GM18870 (cell line): Measurements from ENCODE around the gene MRTFB.

ENCODE experiments used
- ATAC-seq: cut with Tn5 transposase; IDR thresholded peaks from one replicate; pipeline ENCODE4 v1.9.1; 2021; ENCODE audit warnings: moderate library complexity; ENCODE audit not compliant: unreplicated experiment

Gene MRTFB

GRCh38 chr16:14306485-14307058 lies 235.5 kb downstream of the MRTFB start:
- ATAC-seq = no peak

- ATAC-seq = no peak
Observed at GRCh38 chr16:14307059-14307526, 236.0 kb downstream of the MRTFB start.

- no peak for ATAC-seq
Observed at GRCh38 chr16:14307527-14308367, 236.6 kb downstream of the MRTFB start.

GRCh38 chr16:14308368-14308723 lies 237.2 kb downstream of the MRTFB start:
- no peak for ATAC-seq

- ATAC-seq = no peak
Observed at GRCh38 chr16:14309001-14309886, 238.1 kb downstream of the MRTFB start.

- no peak for ATAC-seq
Observed at GRCh38 chr16:14309906-14310305, 238.8 kb downstream of the MRTFB start.

GRCh38 chr16:14310519-14310991 lies 239.4 kb downstream of the MRTFB start:
- peak; percentile 56 for ATAC-seq

GRCh38 chr16:14314116-14314515 lies 243.0 kb downstream of the MRTFB start:
- ATAC-seq = no peak

GRCh38 chr16:14315683-14316320 lies 244.7 kb downstream of the MRTFB start:
- ATAC-seq = no peak
